Urinary bladder (tissue), 4 donors: ENCODE results near the gene WASHC2A. TPM values are rescaled to one million over a fixed set of nuclear protein-coding genes. Genes with fewer than 3 reads are reported as not detected.
"Not testable (repeated sequence)": the region's sequence is repeated elsewhere in the genome, so short reads cannot be mapped to it uniquely, and the experiment has no call there.

ENCODE experiments used
- DNase-seq: peaks from one replicate; pipeline ENCODE4 v3.0.0-alpha.2; 2015; ENCODE audit errors: extremely low spot score
- H3K27ac ChIP-seq: one replicate; pipeline ENCODE4 v1.5.1; 2013; ENCODE audit warnings: low read depth, mild to moderate bottlenecking, moderate library complexity
- H3K36me3 ChIP-seq: one replicate; pipeline ENCODE4 v1.6.1; 2013; ENCODE audit warnings: mild to moderate bottlenecking, moderate library complexity; ENCODE audit not compliant: insufficient read depth
- H3K4me1 ChIP-seq: one replicate; pipeline ENCODE4 v1.6.1; 2013; ENCODE audit warnings: mild to moderate bottlenecking, moderate library complexity; ENCODE audit not compliant: insufficient read depth
- H3K4me3 ChIP-seq: one replicate; pipeline ENCODE4 v1.5.1; 2013; ENCODE audit warnings: low read depth, low read length
- WGBS: extraction: QIAGEN DNeasy Blood & Tissue Kit; methylation state at CpG from one replicate; pipeline ENCODE4 v1.1.7; 2013; 5-methylcytosine and 5-hydroxymethylcytosine counted together
- polyA plus RNA-seq: library from polyadenylated mRNA; stranded (reverse); fragments of 200-250 nt; gene quantifications from one replicate; pipeline ENCODE4 v1.2.3, GENCODE V29; 2013
- total RNA-seq: library from RNA; depleted of rRNA; stranded (reverse); fragments of >200 nt; gene quantifications from one replicate; pipeline ENCODE4 v1.2.3, GENCODE V29; 2014
- donor health status: healthy with polysubstance abuse.
- donor health status: healthy.

Gene WASHC2A
- total and polyA plus RNA-seq, 2 donors = 32.1 to 41.4 TPM

DNA sequence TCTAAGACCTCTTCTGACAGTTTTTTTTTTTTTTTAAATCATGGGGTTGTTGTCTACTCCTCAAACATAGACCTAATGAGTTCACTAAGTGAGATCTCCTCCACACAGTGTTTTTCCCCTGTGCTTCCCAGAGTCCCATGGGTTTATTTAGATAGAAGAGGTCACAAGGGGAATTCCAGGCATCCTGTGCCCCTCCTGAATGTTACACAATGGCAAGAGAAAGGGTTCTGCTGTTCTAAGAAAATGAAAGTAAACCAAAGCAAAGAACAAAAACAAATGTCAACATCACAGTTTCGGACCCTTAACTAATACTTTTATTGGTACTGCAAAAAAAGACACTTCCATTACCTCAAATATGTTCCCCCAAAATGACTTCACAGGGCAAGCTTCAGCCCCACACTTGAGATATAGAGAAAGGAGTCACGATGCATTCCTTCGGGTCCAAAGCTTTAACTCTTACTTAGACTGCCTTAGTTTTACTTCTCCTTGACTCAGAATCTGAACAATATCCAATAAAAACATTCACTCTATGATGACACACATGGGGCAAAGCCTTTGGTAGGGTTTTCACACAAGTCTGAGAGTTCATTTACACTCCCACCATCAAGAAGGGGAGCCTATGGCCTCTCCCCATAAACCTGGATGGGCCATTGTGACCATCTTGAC lies 15.6 kb upstream of the WASHC2A start:
- WGBS = 71% methylated on average over 3 of the region's 3 CpGs
- H3K4me3 ChIP-seq, H3K36me3 ChIP-seq, H3K27ac ChIP-seq, DNase-seq, H3K4me1 ChIP-seq: not testable (repeated sequence)

DNA sequence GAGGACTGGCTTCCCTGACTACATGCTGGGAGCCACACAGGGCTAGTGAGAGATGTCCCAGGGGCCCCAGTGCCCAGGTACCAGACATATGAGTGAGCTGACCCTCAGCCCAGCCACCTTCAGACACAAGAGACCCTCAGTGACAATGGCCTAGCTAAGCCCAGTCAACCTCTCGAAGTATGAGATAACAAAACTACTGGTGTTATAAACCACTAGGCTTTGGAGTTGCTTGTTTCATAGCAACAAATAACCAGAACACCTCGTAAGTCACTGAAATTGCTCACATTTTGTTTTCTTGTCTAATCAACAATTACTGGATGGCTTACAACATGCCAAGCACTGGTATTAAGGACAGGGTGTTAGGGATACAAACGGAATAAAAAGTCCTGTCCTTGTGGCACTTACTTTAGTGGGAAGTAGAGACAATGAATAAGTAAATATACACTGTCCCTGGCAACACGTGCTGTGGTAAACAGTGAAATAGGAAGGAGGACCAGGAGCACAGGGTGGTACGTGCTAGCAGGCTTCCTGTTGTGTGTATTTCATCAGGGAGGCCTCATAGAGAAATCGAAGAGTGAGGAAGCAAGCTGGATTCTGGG lies 14.9 kb upstream of the WASHC2A start:
- not testable (repeated sequence) for DNase-seq, H3K4me1 ChIP-seq, H3K27ac ChIP-seq, H3K4me3 ChIP-seq, H3K36me3 ChIP-seq
- 55% methylated on average over 6 of the region's 6 CpGs for WGBS

DNA sequence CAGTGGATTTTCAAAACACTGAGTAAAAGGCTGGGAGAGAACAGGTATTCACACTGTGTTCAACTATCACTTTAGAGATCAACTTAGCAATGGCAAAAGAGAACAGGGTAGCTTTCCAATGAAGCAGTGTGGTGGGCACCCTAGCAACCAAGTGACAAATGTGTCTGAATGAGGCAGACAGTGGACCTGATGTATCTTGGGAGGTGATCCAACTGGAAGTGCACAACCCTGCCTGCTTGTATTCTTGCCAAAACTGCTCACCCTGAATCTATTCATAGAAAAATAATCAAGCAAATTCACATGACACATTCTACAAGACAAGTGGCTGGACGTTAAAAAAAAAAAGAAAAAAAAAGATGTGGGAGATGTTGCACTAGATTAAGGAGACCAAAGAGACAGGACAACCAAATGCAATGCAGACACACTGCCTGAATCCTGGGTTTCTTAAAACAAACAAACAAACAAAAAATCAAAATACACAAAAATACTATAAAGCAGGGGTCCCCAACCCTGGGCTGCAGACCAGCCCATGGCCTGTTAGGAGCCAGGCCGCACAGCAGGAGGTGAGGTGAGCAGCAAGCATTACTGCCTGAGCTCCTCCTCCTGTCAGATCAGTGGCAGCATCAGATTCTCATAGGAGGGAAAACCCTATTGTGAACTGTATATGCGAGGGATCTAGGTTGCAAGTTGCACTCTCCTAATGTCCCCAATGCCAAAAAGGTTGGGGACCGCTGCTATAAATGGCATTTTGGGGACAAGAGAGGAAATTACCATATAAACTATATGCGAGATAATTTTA lies 12.1 kb upstream of the WASHC2A start:
- H3K27ac ChIP-seq, H3K36me3 ChIP-seq, DNase-seq, H3K4me1 ChIP-seq, H3K4me3 ChIP-seq: not testable (repeated sequence)
- WGBS = 66% methylated on average over 5 of the region's 5 CpGs

DNA sequence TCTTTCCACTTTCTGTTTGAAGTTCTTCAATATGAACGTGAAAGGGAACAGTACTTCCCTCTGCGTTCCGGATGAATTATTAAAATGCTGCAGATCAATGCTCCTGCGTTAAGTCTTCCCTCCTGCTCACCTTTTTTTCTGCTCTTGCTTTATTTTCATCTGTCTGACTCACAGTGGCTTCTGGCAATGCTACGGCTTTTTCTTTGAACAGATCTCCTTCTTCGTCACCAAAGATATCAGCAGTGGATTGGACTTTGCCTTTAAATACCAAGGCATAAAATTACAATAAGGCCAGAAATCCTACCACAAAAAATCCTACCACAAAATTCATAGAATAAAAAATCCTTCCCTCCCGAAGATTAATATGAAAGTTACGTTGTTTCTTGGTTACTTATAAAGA lies 11.1 kb upstream of the WASHC2A start:
- not testable (repeated sequence) for H3K4me3 ChIP-seq, H3K27ac ChIP-seq, H3K4me1 ChIP-seq, DNase-seq, H3K36me3 ChIP-seq
- WGBS = 76% methylated on average over 8 of the region's 8 CpGs

DNA sequence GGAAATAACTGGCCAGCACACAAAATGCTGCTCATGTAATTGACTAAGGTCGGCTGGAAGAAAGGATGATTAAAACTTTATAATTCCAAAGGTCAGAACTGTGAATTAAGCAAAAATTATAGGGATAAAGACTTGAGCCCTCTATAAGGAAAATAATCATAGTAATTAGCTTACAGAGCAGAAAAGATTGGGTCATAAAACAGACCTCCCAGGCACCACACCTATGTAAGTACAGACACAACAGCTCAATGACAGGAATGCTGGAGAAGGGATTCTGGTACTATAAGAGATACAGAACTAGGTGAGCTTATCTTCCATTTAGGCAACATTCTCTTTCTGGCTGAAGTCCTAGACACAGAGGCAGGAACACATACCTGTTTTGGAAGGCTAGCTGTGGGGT lies 9.0 kb upstream of the WASHC2A start:
- not testable (repeated sequence) for DNase-seq

DNA sequence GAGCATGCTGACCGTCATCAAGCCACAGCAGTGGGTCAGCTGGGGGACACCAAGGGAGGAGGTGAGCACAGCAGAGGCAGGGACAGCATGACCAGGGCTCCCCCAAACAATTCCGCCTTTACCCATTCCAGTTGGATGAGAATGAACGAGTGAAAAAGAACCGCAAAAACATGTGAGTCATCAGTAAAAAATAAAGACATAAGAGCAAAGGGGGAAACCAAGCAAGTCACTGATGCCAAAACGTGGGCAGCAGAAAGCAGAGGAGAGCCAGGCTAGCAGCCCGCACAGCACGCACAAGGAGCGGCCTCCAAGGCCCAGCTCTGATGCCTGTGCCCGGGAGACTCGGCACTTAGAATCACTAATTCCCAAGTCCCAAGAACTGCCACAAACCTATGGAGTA lies 7.8 kb upstream of the WASHC2A start:
- not testable (repeated sequence) for H3K36me3 ChIP-seq, H3K27ac ChIP-seq, DNase-seq, H3K4me3 ChIP-seq, H3K4me1 ChIP-seq
- WGBS = 79% methylated on average over 10 of the region's 10 CpGs

More for the DNA sequence above, 9.0 kb upstream of the WASHC2A start:
- H3K4me1 ChIP-seq, H3K36me3 ChIP-seq, H3K4me3 ChIP-seq, H3K27ac ChIP-seq: not testable (repeated sequence)
- 83% methylated on average over 1 of the region's 1 CpG for WGBS

DNA sequence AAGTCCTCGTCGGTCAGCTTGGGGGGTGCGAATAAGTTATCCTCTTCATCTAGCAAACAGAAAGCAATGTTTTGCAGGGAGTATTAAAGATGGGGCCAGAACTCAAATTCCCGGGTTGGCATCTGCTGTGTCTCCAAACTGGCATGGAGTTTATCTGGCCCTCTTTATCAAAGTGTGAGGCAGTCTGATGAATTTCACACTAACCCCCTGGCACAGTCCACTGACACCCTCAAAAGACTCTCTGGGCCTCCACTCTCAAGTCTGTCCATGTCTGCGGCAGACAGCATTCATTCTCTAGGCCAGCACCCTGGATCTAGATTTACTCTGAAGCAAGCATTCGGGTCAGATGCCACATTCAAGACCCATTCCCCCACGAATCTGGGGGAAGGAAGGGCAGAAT lies 6.2 kb upstream of the WASHC2A start:
- not testable (repeated sequence) for H3K36me3 ChIP-seq, DNase-seq, H3K4me3 ChIP-seq, H3K4me1 ChIP-seq, H3K27ac ChIP-seq
- 58% methylated on average over 7 of the region's 7 CpGs for WGBS

DNA sequence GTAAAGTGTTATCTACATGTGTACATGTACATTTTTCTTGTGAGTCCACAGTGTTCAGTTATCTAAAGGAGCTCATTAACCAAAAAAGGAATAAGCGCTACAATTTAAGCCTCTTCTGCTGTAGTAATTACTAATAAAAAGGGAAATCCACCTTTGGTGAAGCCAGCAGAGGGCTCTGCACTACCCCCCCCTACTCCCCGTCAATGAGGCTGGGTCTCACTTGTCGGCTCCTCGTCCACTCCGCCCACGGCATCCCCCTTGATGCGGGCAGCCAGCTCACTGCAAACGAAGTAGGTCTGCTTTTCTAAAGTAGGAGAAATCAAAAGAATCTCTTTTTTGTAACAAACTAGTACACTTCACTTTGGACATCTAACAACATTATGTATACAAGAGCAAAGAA lies 4.7 kb upstream of the WASHC2A start:
- no peak for DNase-seq
- no peak overlapping the region for H3K27ac ChIP-seq
- no peaks in the 10 kb centered on the region for H3K4me1 ChIP-seq
- H3K4me3 ChIP-seq = no peak overlapping the region
- 21% methylated on average over 8 of the region's 8 CpGs for WGBS
- no peaks in the 10 kb centered on the region for H3K36me3 ChIP-seq

DNA sequence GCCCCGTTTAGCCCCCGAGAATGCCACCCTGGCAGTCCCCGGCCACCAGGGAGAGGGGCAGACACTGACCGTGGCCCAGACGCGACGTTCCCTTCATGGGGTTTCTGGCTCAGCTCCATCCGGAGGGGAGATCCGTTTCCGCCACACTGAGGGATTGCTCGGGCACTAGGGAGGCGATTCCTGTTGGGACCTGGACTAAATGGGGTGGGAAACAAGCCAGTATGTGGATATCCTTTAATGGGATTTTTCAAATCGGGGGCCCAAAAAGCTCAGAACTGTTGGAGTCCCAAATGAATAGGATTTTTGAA lies 552 bp downstream of the WASHC2A start:
- DNase-seq, H3K36me3 ChIP-seq, H3K27ac ChIP-seq, H3K4me1 ChIP-seq: not testable (repeated sequence)
- H3K4me3 ChIP-seq = peak overlapping the region; percentile 63
- WGBS = 3% methylated on average over 11 of the region's 13 CpGs

DNA sequence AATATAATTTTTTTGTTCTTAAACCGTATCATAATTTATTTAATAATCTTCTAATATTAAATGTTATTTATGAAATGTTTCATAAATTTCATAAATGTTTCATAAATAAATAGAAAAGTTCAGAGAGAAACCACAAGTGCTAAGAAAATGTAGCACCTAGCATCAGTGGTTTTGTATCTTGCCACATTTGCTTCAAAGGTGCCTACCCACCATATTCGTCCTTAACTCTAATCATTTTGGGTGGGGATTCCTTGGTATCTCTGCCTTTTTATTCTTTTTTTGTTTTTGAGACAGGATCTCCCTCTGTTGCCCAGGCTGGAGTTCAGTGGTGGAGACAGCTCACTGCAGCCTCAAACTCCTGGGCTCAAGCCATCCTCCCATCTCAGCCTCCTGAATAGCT lies 7.4 kb downstream of the WASHC2A start:
- not testable (repeated sequence) for H3K27ac ChIP-seq, DNase-seq
- WGBS = 93% methylated on average over 1 of the region's 2 CpGs

DNA sequence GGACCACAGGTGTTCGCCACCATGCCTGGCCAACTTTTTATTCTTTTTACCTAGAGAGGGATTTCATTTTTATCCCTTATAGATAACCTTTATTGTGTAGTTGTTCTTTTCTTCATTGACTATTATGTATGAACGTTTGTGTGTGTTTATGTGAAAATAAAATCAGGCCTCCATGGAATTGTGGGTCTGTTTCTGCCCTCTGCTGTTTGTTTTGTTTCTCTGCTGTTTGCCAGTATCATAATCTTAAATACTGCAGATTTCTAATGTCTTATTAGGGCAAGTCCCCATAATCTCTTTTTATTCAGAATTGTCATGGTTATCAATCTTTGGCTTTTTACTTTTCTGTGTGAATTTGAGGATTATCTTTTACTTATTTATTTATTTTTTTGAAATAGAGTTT lies 7.8 kb downstream of the WASHC2A start:
- WGBS = 55% methylated on average over 2 of the region's 2 CpGs
- not testable (repeated sequence) for DNase-seq, H3K27ac ChIP-seq, H3K4me1 ChIP-seq, H3K36me3 ChIP-seq, H3K4me3 ChIP-seq

More for the DNA sequence above, 7.4 kb downstream of the WASHC2A start:
- H3K4me1 ChIP-seq, H3K4me3 ChIP-seq, H3K36me3 ChIP-seq: not testable (repeated sequence)

DNA sequence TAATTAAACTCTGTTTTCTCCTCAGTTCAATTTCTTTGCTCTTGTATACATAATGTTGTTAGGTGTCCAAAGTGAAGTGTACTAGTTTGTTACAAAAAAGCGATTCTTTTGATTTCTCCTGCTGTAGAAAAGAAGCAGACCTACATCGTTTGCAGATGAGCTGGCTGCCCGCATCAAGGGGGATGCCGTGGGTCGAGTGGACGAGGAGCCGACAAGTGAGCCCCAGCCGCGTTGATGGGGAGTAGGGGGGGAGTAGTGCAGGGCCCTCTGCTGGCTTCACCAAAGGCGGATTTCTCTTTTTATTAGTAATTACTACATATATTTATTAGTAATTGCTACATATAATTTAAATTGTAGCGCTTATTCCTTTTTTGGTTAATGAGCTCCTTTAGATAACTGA lies 23.6 kb downstream of the WASHC2A start:
- 92% methylated on average over 7 of the region's 11 CpGs for WGBS
- not testable (repeated sequence) for H3K4me3 ChIP-seq, H3K4me1 ChIP-seq, H3K36me3 ChIP-seq, H3K27ac ChIP-seq, DNase-seq

DNA sequence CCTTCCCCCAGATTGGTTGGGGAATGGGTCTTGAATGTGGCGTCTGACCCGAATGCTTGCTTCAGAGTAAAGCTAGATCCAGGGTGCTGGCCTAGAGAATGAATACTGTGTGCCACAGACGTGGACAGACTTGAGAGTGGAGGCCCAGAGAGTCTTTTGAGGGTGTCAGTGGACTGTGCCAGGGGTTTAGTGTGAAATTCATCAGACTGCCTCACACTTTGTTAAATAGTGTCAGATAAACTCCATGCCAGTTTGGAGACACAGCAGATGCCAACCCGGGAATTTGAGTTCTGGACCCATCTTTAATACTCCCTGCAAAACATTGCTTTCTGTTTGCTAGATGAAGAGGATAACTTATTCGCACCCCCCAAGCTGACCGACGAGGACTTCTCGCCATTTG lies 25.2 kb downstream of the WASHC2A start:
- no CpG with 5 or more reads among the region's 8 CpGs for WGBS
- H3K4me3 ChIP-seq, DNase-seq, H3K4me1 ChIP-seq, H3K27ac ChIP-seq, H3K36me3 ChIP-seq: not testable (repeated sequence)

DNA sequence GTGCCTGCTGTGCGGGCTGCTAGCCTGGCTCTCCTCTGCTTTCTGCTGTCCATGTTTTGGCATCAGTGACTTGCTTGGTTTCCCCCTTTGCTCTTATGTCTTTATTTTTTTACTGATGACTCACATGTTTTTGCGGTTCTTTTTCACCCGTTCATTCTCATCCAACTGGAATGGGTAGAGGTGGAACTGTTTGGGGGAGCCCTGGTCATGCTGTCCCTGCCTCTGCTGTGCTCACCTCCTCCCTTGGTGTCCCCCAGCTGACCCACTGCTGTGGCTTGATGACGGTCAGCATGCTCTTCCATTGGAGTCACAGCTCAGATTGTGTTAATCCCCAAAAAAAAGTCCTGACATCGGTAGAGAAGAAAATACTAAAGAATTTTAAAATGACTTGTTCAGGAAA lies 26.9 kb downstream of the WASHC2A start:
- not testable (repeated sequence) for H3K36me3 ChIP-seq, H3K4me3 ChIP-seq, H3K4me1 ChIP-seq, H3K27ac ChIP-seq, DNase-seq
- 95% methylated on average over 4 of the region's 5 CpGs for WGBS
